DND-41 (cell line): ENCODE results near the gene CACNB2.

Experiments
- ATAC-seq: fragments of 200-7000 bp; cut with Tn5 transposase; 3 replicates; pipeline ENCODE4 v1.9.1; 2021; ENCODE audit warnings: low read depth; ENCODE audit not compliant: insufficient read depth
- DNase-seq: peaks from one replicate; pipeline ENCODE4 v3.0.0-alpha.2; 2020
- H2AFZ ChIP-seq: 2 replicates; pipeline ENCODE4 v1.6.0; 2012; ENCODE audit warnings: low read depth, low read length
- H3K27ac ChIP-seq: 2 replicates; pipeline ENCODE4 v1.5.1; 2012; ENCODE audit warnings: low read length, inconsistent platforms
- H3K27me3 ChIP-seq: fragments of 200-600 bp; sonication (generic); 2 replicates; pipeline ENCODE4 v1.6.0; 2012; ENCODE audit warnings: low read length, mild to moderate bottlenecking, inconsistent platforms; ENCODE audit not compliant: insufficient read depth, poor library complexity
- H3K36me3 ChIP-seq: 2 replicates; pipeline ENCODE4 v1.5.1; 2012; ENCODE audit warnings: low read length, inconsistent platforms; ENCODE audit not compliant: insufficient read depth
- H3K4me1 ChIP-seq: 2 replicates; pipeline ENCODE4 v1.5.1; 2012; ENCODE audit warnings: mild to moderate bottlenecking, low read length; ENCODE audit not compliant: insufficient read depth
- H3K4me2 ChIP-seq: 2 replicates; pipeline ENCODE4 v1.6.0; 2012; ENCODE audit warnings: mild to moderate bottlenecking, moderate library complexity, low read length, inconsistent platforms; ENCODE audit not compliant: insufficient read depth
- H3K4me3 ChIP-seq, 2 experiments: fragments of 200-600 bp in 1 of 2; shearing (Covaris generic) in 1 of 2; 2 replicates each; pipeline ENCODE4 v1.5.1; 2012 to 2016; ENCODE audit warnings: inconsistent platforms in 2 of 2, low read length in 2 of 2, mild to moderate bottlenecking in 2 of 2, low read depth in 1 of 2, moderate library complexity in 1 of 2
- H3K79me2 ChIP-seq: 2 replicates; pipeline ENCODE4 v1.6.0; 2012; ENCODE audit warnings: low read length, inconsistent platforms; ENCODE audit not compliant: insufficient read depth
- H3K9ac ChIP-seq: 2 replicates; pipeline ENCODE4 v1.6.0; 2012; ENCODE audit warnings: low read depth, mild to moderate bottlenecking, inconsistent platforms, low read length, moderate library complexity
- H3K9me3 ChIP-seq: 2 replicates; pipeline ENCODE4 v1.5.1; 2012; ENCODE audit warnings: low read length, moderate library complexity, mild to moderate bottlenecking, inconsistent platforms; ENCODE audit not compliant: insufficient read depth, severe bottlenecking
- H4K20me1 ChIP-seq: 2 replicates; pipeline ENCODE4 v1.6.0; 2012; ENCODE audit warnings: low read length; ENCODE audit not compliant: insufficient read depth
- CTCF ChIP-seq: IDR thresholded peaks from 2 replicates; pipeline ENCODE4 v1.5.1; 2012; ENCODE audit warnings: borderline replicate concordance, low read length, moderate library complexity, mild to moderate bottlenecking; ENCODE audit not compliant: poor library complexity, severe bottlenecking; ENCODE audit errors: extremely low read depth
- EZH2 ChIP-seq: IDR thresholded peaks from 3 replicates; pipeline ENCODE4 v1.6.1; 2012; ENCODE audit warnings: borderline replicate concordance, low read depth, mild to moderate bottlenecking, moderate library complexity, low read length, inconsistent platforms; ENCODE audit not compliant: severe bottlenecking

CACNB2 gene

GRCh38 chr10:18501629-18502028, 361.4 kb downstream of the CACNB2 start:
- Histone ChIP-seq H3K4me2 (peak overlapping the region; percentile 25; the same call in 1 of the 2 replicates), H3K4me3 (no peak overlapping the region), H3K9ac (no peak overlapping the region), H3K36me3 (no peaks in the 10 kb centered on the region), H4K20me1 (no peaks in the 10 kb centered on the region), H2AFZ (peak overlapping the region; percentile 43), H3K27me3 (no peaks in the 10 kb centered on the region), H3K27ac (no peak overlapping the region; the same call in 1 of the 2 replicates), H3K9me3 (no peaks in the 10 kb centered on the region), H3K79me2 (no peaks in the 10 kb centered on the region), H3K4me1 (0 out of 2 replicates have a peak, but pooled peaks cover 3% of the 10 kb centered on the region)
- no peak for DNase-seq
- TF ChIP-seq EZH2: no peak
- TF ChIP-seq CTCF: no peak
- ATAC-seq: no peak

- Histone ChIP-seq H3K4me3 (no peak overlapping the region), H3K4me1 (0 out of 2 replicates have a peak, but pooled peaks cover 3% of the 10 kb centered on the region), H3K36me3 (no peaks in the 10 kb centered on the region), H4K20me1 (no peaks in the 10 kb centered on the region), H3K27ac (no peak overlapping the region), H3K79me2 (no peaks in the 10 kb centered on the region), H3K9me3 (no peaks in the 10 kb centered on the region), H2AFZ (no peak overlapping the region), H3K27me3 (no peaks in the 10 kb centered on the region), H3K4me2 (no peak overlapping the region), H3K9ac (no peak overlapping the region)
- TF ChIP-seq CTCF: no peak
- TF ChIP-seq EZH2: no peak
- no peak for ATAC-seq
- no peak for DNase-seq
Measured at GRCh38 chr10:18504161-18504560, 363.9 kb downstream of the CACNB2 start.

GRCh38 chr10:18505456-18506118, 365.4 kb downstream of the CACNB2 start:
- ATAC-seq (no peak), DNase-seq (no peak)
- 0 out of 2 replicates have a peak, but pooled peaks cover 3% of the 10 kb centered on the region for H3K4me1 ChIP-seq
- no peaks in the 10 kb centered on the region for H3K9me3 ChIP-seq
- H3K27me3 ChIP-seq: no peaks in the 10 kb centered on the region
- no peaks in the 10 kb centered on the region for H3K79me2 ChIP-seq
- H4K20me1 ChIP-seq: no peaks in the 10 kb centered on the region
- no peak overlapping the region for H2AFZ ChIP-seq
- H3K27ac ChIP-seq: no peak overlapping the region
- H3K9ac ChIP-seq: no peak overlapping the region
- H3K36me3 ChIP-seq: no peaks in the 10 kb centered on the region
- TF ChIP-seq EZH2 (no peak), CTCF (no peak)
- H3K4me2 ChIP-seq: no peak overlapping the region
- H3K4me3 ChIP-seq: no peak overlapping the region
